ENCODE results near the gene RSPO4. TPM values are rescaled to one million over a fixed set of nuclear protein-coding genes. Genes with fewer than 3 reads are reported as not detected.
A peak's percentile ranks its signal among the peaks of the same experiment; 100 is the strongest.

The RSPO4 gene
- total RNA-seq: 10.9 TPM
- long read RNA-seq, partial matches to known transcripts: 1 of 7 reads
- long read RNA-seq, other reads (novel, unspliced or antisense): 2 of 7 reads

DNA sequence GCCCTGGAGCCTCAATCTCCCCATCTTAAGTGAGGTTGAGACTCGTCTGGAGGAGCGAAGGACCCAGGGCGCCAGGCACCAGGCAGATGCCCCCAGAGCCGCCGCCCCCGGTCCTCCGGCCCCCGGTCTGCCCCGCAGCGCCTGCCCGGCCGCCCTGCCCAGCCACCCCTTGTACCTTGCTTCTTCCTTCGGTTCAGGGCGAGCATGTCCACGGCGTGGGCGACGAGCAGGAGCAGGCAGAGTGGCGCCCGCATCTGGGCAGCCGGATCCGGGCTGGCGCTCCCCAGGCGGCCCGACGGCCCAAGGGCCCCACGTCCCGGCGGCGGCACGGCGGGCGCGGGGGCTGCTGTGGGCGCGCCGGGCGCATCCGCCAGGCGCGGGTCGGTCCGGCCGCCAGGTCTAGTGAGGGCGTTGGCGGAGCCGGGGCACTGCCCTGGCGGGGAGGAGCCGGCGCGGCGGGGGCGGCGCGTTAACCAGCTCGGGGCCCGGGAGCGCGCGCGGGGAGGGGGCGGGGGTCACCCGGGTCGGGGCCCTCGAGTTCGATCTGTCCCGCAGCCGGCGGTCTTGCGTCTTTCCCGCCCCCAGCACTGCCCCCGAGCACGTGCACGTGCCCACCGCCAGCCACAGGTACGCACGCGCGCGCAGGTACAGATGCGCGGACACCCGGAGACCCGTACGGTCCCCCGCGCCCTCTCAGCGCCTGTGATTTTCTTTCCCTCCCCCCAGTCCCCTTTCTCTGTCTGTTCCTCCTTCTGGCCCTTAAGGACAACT, at the start of gene RSPO4:
Gene RSPO4 (minus strand): TSS at position 401 of the 771 bp plus-strand sequence. CDS start 147 bp downstream, at position 254.
- TF ChIP-seq, protein P1, sequence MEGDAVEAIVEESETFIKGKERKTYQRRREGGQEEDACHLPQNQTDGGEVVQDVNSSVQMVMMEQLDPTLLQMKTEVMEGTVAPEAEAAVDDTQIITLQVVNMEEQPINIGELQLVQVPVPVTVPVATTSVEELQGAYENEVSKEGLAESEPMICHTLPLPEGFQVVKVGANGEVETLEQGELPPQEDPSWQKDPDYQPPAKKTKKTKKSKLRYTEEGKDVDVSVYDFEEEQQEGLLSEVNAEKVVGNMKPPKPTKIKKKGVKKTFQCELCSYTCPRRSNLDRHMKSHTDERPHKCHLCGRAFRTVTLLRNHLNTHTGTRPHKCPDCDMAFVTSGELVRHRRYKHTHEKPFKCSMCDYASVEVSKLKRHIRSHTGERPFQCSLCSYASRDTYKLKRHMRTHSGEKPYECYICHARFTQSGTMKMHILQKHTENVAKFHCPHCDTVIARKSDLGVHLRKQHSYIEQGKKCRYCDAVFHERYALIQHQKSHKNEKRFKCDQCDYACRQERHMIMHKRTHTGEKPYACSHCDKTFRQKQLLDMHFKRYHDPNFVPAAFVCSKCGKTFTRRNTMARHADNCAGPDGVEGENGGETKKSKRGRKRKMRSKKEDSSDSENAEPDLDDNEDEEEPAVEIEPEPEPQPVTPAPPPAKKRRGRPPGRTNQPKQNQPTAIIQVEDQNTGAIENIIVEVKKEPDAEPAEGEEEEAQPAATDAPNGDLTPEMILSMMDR (IDR thresholded peaks at IDR 0.05): no peak

DNA sequence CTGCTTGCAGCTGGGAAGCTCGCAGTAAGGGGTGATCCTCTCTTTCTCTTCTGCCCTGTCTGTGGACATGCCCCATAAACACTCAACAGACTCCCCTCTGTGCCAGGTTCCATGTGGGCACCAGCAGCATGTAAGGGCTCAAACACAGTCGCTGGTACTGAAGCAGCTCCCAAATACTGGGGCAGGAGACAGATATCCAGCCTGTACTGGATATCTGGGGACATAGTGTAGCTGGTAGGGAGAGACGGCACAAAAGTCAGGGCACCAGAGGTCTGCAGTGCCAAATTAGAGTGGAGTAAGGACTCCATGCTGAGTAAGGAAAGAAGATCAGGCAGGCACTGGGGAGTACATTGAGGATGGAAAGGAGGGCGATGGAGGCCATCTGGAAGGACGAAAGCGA, 48.3 kb upstream of the RSPO4 start:
- H3K27me3 ChIP-seq: no peaks in the 10 kb centered on the region
- intact Hi-C loops (cut with DNase I): no loop called here
- H3K27ac ChIP-seq: no peak overlapping the region
- H3K4me3 ChIP-seq: no peak overlapping the region
- no peaks in the 10 kb centered on the region for H3K36me3 ChIP-seq
- no peak for ATAC-seq
- DNase-seq: no peak
- TF ChIP-seq, protein P1 (IDR thresholded peaks at IDR 0.05): no peak
- H3K4me1 ChIP-seq: no peaks in the 10 kb centered on the region
- H3K9me3 ChIP-seq: no peaks in the 10 kb centered on the region

More for the DNA sequence above, at the start of gene RSPO4:
- Histone ChIP-seq H3K4me1 (no peaks in the 10 kb centered on the region), H3K9me3 (no peaks in the 10 kb centered on the region), H3K27me3 (peaks cover 51% of the 10 kb centered on the region), H3K36me3 (no peaks in the 10 kb centered on the region), H3K27ac (no peak within 1 kb of the TSS), H3K4me3 (peak within 1 kb of the TSS; percentile 26)
- ATAC-seq: peak; percentile 15
- intact Hi-C loops (cut with DNase I): no loop called here
- peak; percentile 60 for DNase-seq

DNA sequence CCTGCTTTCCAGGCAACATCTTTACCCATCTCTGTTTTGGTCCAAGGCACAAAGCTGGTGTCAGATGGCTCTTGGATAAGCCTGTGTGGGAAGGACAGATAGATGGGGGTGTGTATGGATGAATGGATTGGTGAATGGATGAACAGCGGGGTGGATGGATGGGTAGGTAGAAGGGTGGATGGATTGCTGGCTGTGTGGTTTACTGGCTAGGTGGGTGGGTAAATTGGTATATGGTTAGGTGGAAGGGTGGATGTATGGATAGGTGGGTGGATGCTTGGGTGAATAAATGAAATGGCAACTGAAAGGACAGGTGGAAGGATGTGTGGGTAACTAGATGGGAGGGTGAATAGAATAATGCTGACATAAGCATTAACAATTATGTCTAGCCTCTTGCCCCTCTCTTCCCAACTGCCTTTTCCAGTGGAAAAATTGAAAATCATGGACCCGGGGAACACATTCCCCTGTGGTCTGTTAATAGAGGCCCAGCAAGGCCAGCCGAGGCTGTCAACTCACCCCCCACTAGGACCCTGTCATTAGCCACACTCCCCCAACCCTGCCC, 43.8 kb upstream of the RSPO4 start:
- ATAC-seq (no peak), DNase-seq (no peak)
- TF ChIP-seq, protein P1 (IDR thresholded peaks at IDR 0.05): no peak
- Histone ChIP-seq H3K4me3 (no peak overlapping the region), H3K4me1 (no peaks in the 10 kb centered on the region), H3K36me3 (no peaks in the 10 kb centered on the region), H3K27ac (no peak overlapping the region), H3K9me3 (no peaks in the 10 kb centered on the region), H3K27me3 (no peaks in the 10 kb centered on the region)
- intact Hi-C loops (cut with DNase I): no loop called here

- H3K36me3 ChIP-seq: no peaks in the 10 kb centered on the region
- ATAC-seq: no peak
- no peaks in the 10 kb centered on the region for H3K27me3 ChIP-seq
- H3K9me3 ChIP-seq: no peaks in the 10 kb centered on the region
- DNase-seq: no peak
- H3K4me1 ChIP-seq: no peaks in the 10 kb centered on the region
- TF ChIP-seq, protein P1 (IDR thresholded peaks at IDR 0.05): no peak
- H3K27ac ChIP-seq: no peak overlapping the region
- H3K4me3 ChIP-seq: no peak overlapping the region
- intact Hi-C loops (cut with DNase I): no loop called here
Observed at GRCh38 chr20:1041845-1042390, 39.8 kb upstream of the RSPO4 start.

- Histone ChIP-seq H3K9me3 (no peaks in the 10 kb centered on the region), H3K27ac (no peak overlapping the region), H3K4me3 (no peak overlapping the region), H3K4me1 (no peaks in the 10 kb centered on the region), H3K36me3 (no peaks in the 10 kb centered on the region), H3K27me3 (no peaks in the 10 kb centered on the region)
- DNase-seq (no peak), ATAC-seq (no peak)
- TF ChIP-seq, protein P1 (IDR thresholded peaks at IDR 0.05): no peak
- intact Hi-C loops (cut with DNase I): no loop called here
Observed at GRCh38 chr20:1038205-1038604, 36.1 kb upstream of the RSPO4 start.
